Neural cell (in vitro differentiated cells): ENCODE results near the gene MPPED2.

Source experiments
- CTCF ChIP-seq: fragments of 450-650 bp; IDR thresholded peaks from 2 replicates; pipeline ENCODE4 v1.5.1; 2014; ENCODE audit warnings: antibody characterized with exemption, mild to moderate bottlenecking, moderate library complexity; ENCODE audit not compliant: poor library complexity, severe bottlenecking
- POLR2AphosphoS5 ChIP-seq: IDR thresholded peaks from 2 replicates; pipeline ENCODE4 v1.6.1; 2012
- RAD21 ChIP-seq: fragments of 450-650 bp; conservative IDR thresholded peaks from 2 replicates; pipeline ENCODE4 v1.6.1; 2014; ENCODE audit warnings: antibody characterized with exemption, mild to moderate bottlenecking, moderate library complexity
- REST ChIP-seq: IDR thresholded peaks from 2 replicates; pipeline ENCODE4 v1.6.1; 2012; ENCODE audit warnings: borderline replicate concordance
- SMC3 ChIP-seq: fragments of 450-650 bp; conservative IDR thresholded peaks from 2 replicates; pipeline ENCODE4 v1.6.1; 2014; ENCODE audit warnings: antibody characterized with exemption, mild to moderate bottlenecking, moderate library complexity; ENCODE audit not compliant: poor library complexity
- TAF1 ChIP-seq: IDR thresholded peaks from 2 replicates; pipeline ENCODE4 v1.6.1; 2012; ENCODE audit warnings: low read depth

GRCh38 chr11:30431127-30431814 is 154.9 kb downstream of the MPPED2 start:
- TF ChIP-seq RAD21 = no peak
- no peak for TF ChIP-seq REST
- no peak for TF ChIP-seq CTCF
- no peak for TF ChIP-seq POLR2AphosphoS5
- no peak for TF ChIP-seq SMC3
- TF ChIP-seq TAF1 = no peak
